K562 (cell line): ENCODE data around the gene DMAC2L.

ENCODE experiments used
- CHD1 ChIP-seq: fragments of 200-600 bp; sonication (generic); IDR thresholded peaks from one replicate; pipeline ENCODE4 v1.6.1; 2012; ENCODE audit warnings: mild to moderate bottlenecking, moderate library complexity, low read length, inconsistent platforms
- CREB1 ChIP-seq, 2 experiments: sonication (generic) in 1 of 2; formaldehyde crosslinking in 1 of 2; IDR thresholded peaks; 2 replicates each; pipeline versions ENCODE4 v1.6.1 to v1.8.0; 2012 to 2022; ENCODE audit warnings: inconsistent platforms in 1 of 2, mild to moderate bottlenecking in 1 of 2, missing genetic modification reagents in 1 of 2, moderate library complexity in 1 of 2
- EP300 ChIP-seq: IDR thresholded peaks from 2 replicates; pipeline ENCODE4 v1.6.1; 2012; ENCODE audit warnings: low read length, improper control_type of control experiment
- FOXA1 ChIP-seq: fragments of 450-650 bp; IDR thresholded peaks from 2 replicates; pipeline ENCODE4 v1.6.1; 2016; ENCODE audit warnings: mild to moderate bottlenecking, borderline replicate concordance
- POLR2AphosphoS2 ChIP-seq: IDR thresholded peaks from 2 replicates; pipeline ENCODE4 v1.6.1; 2012; ENCODE audit warnings: low read length, improper control_type of control experiment
- RBM22 ChIP-seq: fragments of 200-400 bp; formaldehyde crosslinking; IDR thresholded peaks from 2 replicates; pipeline ENCODE4 v1.6.1; 2018; ENCODE audit warnings: low read length, low read depth; ENCODE audit not compliant: poor library complexity, severe bottlenecking
- SREBF1 ChIP-seq: fragments of 150-350 bp; IDR thresholded peaks from 2 replicates; pipeline ENCODE4 v1.6.1; 2014; ENCODE audit warnings: antibody characterized with exemption, low read depth, low read length, borderline replicate concordance
- ZBTB33 ChIP-seq: sonication (generic); formaldehyde crosslinking; IDR thresholded peaks from 2 replicates; pipeline ENCODE4 v1.8.1; 2023; ENCODE audit warnings: mild to moderate bottlenecking, missing genetic modification reagents
- ZMIZ1 ChIP-seq, 2 experiments: fragments of 150-350 bp in 1 of 2; IDR thresholded peaks; 2 replicates each; pipeline ENCODE4 v1.6.1; 2012 to 2016; ENCODE audit warnings: low read depth in 2 of 2, low read length in 2 of 2, mild to moderate bottlenecking in 1 of 2, moderate library complexity in 1 of 2
- TF ChIP-seq, protein P1 (sequence below), 2 experiments: IDR thresholded peaks in 1 of 2; conservative IDR thresholded peaks in 1 of 2; 2 replicates each; pipeline ENCODE4 v1.6.1; 2016; ENCODE audit warnings: low read depth in 2 of 2, mild to moderate bottlenecking in 1 of 2, missing compliant biosample characterization in 1 of 2, missing genetic modification characterization in 1 of 2, moderate library complexity in 1 of 2
- TF ChIP-seq, protein P2 (sequence below): sonication (generic); formaldehyde crosslinking; IDR thresholded peaks from 2 replicates; pipeline ENCODE4 v1.8.0; 2022; ENCODE audit warnings: missing genetic modification reagents, mild to moderate bottlenecking, moderate library complexity, borderline replicate concordance
- TF ChIP-seq, protein P3 (sequence below), 3 experiments: IDR thresholded peaks in 2 of 3; conservative IDR thresholded peaks in 1 of 3; 2 replicates each; pipeline ENCODE4 v1.5.1; 2011 to 2012; ENCODE audit warnings: low read length in 3 of 3, mild to moderate bottlenecking in 3 of 3, control low read depth in 2 of 3, improper control_type of control experiment in 1 of 3, inconsistent platforms in 1 of 3, low read depth in 1 of 3, mixed read lengths in 1 of 3, moderate library complexity in 1 of 3; ENCODE audit not compliant: insufficient read depth in 2 of 3

GRCh38 chr14:50350975-50351374, 38.9 kb downstream of the DMAC2L start:
- no peak for TF ChIP-seq EP300
- no peak for TF ChIP-seq SREBF1
- TF ChIP-seq CHD1 = no peak
- TF ChIP-seq, protein P1, sequence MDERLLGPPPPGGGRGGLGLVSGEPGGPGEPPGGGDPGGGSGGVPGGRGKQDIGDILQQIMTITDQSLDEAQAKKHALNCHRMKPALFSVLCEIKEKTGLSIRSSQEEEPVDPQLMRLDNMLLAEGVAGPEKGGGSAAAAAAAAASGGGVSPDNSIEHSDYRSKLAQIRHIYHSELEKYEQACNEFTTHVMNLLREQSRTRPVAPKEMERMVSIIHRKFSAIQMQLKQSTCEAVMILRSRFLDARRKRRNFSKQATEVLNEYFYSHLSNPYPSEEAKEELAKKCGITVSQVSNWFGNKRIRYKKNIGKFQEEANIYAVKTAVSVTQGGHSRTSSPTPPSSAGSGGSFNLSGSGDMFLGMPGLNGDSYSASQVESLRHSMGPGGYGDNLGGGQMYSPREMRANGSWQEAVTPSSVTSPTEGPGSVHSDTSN (CRISPR knock-in tag; IDR thresholded peaks at IDR 0.05; ENCODE audit: low read depth) = no peak
- TF ChIP-seq, protein P1 (tag; conservative IDR thresholded peaks at IDR 0.05; ENCODE audit: low read depth) = no peak
- no peak for TF ChIP-seq ZMIZ1 (IDR thresholded peaks at IDR 0.05; ENCODE audit: low read depth in 2 of 2, low read length in 2 of 2)
- TF ChIP-seq, protein P2, sequence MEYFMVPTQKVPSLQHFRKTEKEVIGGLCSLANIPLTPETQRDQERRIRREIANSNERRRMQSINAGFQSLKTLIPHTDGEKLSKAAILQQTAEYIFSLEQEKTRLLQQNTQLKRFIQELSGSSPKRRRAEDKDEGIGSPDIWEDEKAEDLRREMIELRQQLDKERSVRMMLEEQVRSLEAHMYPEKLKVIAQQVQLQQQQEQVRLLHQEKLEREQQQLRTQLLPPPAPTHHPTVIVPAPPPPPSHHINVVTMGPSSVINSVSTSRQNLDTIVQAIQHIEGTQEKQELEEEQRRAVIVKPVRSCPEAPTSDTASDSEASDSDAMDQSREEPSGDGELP = no peak
- TF ChIP-seq, protein P3, sequence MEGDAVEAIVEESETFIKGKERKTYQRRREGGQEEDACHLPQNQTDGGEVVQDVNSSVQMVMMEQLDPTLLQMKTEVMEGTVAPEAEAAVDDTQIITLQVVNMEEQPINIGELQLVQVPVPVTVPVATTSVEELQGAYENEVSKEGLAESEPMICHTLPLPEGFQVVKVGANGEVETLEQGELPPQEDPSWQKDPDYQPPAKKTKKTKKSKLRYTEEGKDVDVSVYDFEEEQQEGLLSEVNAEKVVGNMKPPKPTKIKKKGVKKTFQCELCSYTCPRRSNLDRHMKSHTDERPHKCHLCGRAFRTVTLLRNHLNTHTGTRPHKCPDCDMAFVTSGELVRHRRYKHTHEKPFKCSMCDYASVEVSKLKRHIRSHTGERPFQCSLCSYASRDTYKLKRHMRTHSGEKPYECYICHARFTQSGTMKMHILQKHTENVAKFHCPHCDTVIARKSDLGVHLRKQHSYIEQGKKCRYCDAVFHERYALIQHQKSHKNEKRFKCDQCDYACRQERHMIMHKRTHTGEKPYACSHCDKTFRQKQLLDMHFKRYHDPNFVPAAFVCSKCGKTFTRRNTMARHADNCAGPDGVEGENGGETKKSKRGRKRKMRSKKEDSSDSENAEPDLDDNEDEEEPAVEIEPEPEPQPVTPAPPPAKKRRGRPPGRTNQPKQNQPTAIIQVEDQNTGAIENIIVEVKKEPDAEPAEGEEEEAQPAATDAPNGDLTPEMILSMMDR (IDR thresholded peaks at IDR 0.05 in 2 of 3, conservative IDR thresholded peaks at IDR 0.05 in 1 of 3; ENCODE audit: insufficient read depth in 2 of 3, low read depth in 1 of 3, low read length in 3 of 3) = no peak
- TF ChIP-seq RBM22 = no peak
- no peak for TF ChIP-seq POLR2AphosphoS2
- no peak for TF ChIP-seq FOXA1
- no peak for TF ChIP-seq ZBTB33 (CRISPR knock-in tag)
- TF ChIP-seq CREB1 (IDR thresholded peaks at IDR 0.05) = no peak
- no peak for TF ChIP-seq CREB1 (CRISPR knock-in tag; IDR thresholded peaks at IDR 0.05)
